AG09309 (cell line): ENCODE measurements around the gene OPALIN.
"Not testable (repeated sequence)": the region's sequence is repeated elsewhere in the genome, so short reads cannot be mapped to it uniquely, and the experiment has no call there.

Experiments used
- DNase-seq: peaks from one replicate; pipeline ENCODE4 v3.0.0-alpha.2; 2010; ENCODE audit warnings: low read depth
- H3K4me3 ChIP-seq: 2 replicates; pipeline ENCODE4 v1.5.1; 2011; ENCODE audit warnings: mild to moderate bottlenecking, low read depth, low read length, moderate library complexity; ENCODE audit not compliant: control insufficient read depth
- TF ChIP-seq, protein P1 (sequence below): IDR thresholded peaks from 2 replicates; pipeline ENCODE4 v1.5.1; 2011; ENCODE audit warnings: mild to moderate bottlenecking, low read depth, low read length, inconsistent platforms; ENCODE audit not compliant: insufficient read depth, control insufficient read depth; ENCODE audit errors: missing control alignments

The OPALIN gene

DNA sequence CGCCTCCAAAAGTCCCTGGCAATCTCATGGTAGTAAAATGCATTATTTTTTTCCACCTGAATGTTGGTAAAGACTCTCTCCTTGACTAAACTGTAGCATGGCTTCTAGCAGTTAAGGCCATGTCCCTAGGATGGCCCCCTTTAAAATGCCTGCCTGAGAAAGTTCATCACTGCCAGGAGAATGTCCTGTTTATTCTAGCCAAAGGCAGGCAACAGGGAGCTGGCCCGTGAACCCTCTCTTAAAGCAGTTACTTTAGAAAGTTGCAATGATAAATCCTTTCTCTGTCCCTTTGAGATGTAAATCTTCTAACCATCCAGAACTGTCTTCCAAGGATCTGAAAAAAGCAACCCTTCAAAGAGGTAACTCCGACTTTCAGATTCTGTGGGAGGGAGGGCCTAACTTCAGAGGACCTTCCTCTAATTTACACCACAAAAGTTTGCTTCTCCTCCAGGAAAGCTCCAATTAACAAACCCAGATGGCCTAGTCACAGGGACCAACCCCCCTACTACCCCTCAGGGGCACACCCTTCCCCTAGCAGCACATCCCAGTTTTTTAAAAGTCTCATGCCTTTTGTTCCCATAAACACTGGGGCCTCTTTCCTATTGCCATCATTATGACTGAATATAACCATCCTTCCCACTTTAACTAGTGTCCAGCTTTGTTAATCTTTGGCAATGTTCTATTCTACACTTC is 49.0 kb downstream of the OPALIN start:
- TF ChIP-seq, protein P1, sequence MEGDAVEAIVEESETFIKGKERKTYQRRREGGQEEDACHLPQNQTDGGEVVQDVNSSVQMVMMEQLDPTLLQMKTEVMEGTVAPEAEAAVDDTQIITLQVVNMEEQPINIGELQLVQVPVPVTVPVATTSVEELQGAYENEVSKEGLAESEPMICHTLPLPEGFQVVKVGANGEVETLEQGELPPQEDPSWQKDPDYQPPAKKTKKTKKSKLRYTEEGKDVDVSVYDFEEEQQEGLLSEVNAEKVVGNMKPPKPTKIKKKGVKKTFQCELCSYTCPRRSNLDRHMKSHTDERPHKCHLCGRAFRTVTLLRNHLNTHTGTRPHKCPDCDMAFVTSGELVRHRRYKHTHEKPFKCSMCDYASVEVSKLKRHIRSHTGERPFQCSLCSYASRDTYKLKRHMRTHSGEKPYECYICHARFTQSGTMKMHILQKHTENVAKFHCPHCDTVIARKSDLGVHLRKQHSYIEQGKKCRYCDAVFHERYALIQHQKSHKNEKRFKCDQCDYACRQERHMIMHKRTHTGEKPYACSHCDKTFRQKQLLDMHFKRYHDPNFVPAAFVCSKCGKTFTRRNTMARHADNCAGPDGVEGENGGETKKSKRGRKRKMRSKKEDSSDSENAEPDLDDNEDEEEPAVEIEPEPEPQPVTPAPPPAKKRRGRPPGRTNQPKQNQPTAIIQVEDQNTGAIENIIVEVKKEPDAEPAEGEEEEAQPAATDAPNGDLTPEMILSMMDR: no peak
- no peak overlapping the region for H3K4me3 ChIP-seq
- DNase-seq: no peak

DNA sequence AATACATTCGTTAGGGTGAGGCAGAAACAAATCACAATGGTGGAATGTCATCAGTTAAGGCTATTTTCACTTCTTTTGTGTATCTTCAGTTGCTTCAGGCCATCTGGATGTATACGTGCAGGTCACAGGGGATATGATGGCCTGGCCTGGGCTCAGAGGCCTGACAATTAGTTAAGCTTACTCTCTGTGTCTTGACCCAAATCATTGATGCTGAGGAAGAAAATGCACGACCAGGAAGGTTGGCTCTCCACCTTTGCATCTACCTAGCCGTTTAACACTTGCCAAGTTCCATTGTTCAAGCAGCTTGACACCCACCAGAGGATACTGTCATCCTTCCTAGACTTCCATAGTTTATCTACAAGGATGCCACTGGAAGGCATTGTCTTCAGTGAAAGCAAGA is 49.9 kb downstream of the OPALIN start:
- H3K4me3 ChIP-seq, DNase-seq: not testable (repeated sequence)

DNA sequence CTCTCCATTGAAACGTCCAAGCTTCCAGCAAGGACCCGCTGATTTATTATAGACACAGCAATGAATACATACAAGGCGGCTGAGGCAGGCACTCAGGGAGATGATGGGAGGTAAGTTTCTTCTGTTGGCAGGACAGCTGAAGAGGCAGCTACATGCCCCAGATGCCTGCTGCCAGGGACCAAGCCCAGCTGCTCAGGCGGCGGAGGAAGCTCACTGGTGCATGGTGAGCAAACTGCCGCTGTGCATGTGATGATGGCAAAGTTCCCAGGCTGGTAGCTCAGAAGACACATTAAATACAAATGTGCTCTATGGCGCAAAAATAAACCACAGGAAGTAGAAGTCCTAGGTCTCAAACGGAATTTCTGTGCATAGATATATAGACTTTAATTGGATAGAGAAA is 52.3 kb downstream of the OPALIN start:
- TF ChIP-seq, protein P1: no peak
- no peak overlapping the region for H3K4me3 ChIP-seq
- DNase-seq: no peak

DNA sequence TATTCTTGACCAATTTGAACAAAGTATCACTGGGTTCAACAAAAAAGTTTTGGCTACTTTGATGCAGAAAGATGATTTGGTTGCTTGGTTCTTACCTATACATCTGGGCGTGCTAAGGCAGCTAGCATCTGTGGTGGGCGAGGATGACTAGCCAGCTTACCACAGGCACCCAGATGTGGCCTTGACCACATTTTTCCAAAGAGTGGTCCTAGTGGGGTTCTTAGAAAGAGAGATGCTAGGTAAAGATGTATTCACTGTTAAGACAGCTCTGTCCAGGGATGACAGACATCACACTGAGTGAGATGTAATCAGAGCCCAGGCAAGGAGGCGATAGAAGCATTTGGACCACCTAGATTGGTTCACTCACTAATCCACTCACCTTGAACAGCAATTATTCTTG is 53.8 kb downstream of the OPALIN start:
- DNase-seq: no peak
- no peak overlapping the region for H3K4me3 ChIP-seq
- TF ChIP-seq, protein P1: no peak

DNA sequence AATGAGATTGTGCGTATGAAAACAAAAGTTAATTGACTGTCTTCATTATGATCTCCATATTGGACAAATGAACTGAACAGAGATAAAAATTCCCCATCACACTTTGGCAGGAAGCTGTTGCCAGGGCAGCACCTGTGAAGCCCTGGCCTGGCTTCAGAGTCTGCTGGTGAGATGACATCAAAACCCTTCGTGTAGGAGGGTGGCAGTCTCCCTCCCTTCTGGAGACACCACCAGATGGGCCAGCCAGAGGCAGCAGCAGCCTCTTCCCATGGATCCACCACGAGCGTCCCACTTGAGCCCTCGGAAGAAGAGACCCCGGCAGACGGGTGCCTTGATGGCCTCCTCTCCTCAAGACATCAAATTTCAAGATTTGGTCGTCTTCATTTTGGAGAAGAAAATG is 54.6 kb downstream of the OPALIN start, which contains the start of gene DNTT:
Gene DNTT (plus strand): TSS at position 205 of the 400 bp plus-strand sequence. CDS start 64 bp downstream, at position 269.
- no peak for DNase-seq
- TF ChIP-seq, protein P1: no peak
- H3K4me3 ChIP-seq: no peak within 1 kb of the TSS

DNA sequence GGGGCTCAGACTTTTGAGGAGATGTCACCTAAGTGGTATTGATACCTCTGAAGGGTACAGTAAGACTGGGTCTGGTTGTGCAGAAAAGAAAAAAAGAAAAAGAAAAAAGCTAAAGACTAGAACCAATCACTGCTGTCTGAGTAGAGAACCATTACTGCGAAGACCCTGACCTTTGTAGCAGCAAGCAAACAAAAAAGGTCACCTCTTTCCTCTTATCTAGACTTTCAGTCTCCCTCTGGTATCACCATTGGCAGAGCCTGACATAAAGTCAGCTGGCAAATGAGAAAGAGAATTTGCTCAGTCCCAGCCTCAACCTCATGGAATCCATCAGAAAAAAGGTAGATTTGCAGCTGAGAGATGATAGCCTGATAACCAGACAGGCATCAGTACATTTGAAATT is 57.2 kb downstream of the OPALIN start:
- TF ChIP-seq, protein P1: no peak
- DNase-seq: no peak
- no peak overlapping the region for H3K4me3 ChIP-seq

DNA sequence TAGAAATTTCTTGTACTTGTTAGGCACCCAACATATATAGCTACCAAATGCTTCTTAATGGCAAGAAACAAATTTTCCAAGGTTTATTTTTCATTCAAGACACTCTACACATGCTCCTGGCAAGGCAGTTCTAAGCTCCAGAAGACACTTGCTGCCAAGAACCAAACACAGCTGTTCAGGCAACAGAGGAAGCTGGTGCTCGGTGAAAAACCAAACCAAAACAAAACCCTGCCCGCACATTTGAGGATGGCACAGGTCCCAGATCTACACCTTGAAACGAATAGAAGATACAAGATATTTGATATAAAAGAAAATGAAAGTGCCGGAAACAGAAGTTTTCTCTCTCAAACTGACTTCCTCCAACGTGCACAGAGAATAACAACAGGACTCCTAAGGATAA is 59.4 kb downstream of the OPALIN start:
- TF ChIP-seq, protein P1: no peak
- no peak for DNase-seq
- no peak overlapping the region for H3K4me3 ChIP-seq
